HL-60 (cell line): ENCODE data around the gene EDARADD.

Experiments used
- GABPA ChIP-seq: IDR thresholded peaks from 2 replicates; pipeline ENCODE4 v1.6.1; 2012; ENCODE audit warnings: low read depth
- POLR2AphosphoS5 ChIP-seq: IDR thresholded peaks from 2 replicates; pipeline ENCODE4 v1.6.1; 2012; ENCODE audit warnings: low read depth
- SPI1 ChIP-seq: IDR thresholded peaks from 2 replicates; pipeline ENCODE4 v1.6.1; 2012; ENCODE audit warnings: low read depth, mild to moderate bottlenecking, borderline replicate concordance
- TF ChIP-seq, protein P1 (sequence below): IDR thresholded peaks from one replicate; pipeline ENCODE4 v1.5.1; 2011; ENCODE audit warnings: low read length, control low read depth, inconsistent platforms; ENCODE audit not compliant: insufficient read depth
- TF ChIP-seq, protein P2 (sequence below): IDR thresholded peaks from 2 replicates; pipeline ENCODE4 v1.6.1; 2012; ENCODE audit warnings: low read depth; ENCODE audit not compliant: insufficient replicate concordance

DNA sequence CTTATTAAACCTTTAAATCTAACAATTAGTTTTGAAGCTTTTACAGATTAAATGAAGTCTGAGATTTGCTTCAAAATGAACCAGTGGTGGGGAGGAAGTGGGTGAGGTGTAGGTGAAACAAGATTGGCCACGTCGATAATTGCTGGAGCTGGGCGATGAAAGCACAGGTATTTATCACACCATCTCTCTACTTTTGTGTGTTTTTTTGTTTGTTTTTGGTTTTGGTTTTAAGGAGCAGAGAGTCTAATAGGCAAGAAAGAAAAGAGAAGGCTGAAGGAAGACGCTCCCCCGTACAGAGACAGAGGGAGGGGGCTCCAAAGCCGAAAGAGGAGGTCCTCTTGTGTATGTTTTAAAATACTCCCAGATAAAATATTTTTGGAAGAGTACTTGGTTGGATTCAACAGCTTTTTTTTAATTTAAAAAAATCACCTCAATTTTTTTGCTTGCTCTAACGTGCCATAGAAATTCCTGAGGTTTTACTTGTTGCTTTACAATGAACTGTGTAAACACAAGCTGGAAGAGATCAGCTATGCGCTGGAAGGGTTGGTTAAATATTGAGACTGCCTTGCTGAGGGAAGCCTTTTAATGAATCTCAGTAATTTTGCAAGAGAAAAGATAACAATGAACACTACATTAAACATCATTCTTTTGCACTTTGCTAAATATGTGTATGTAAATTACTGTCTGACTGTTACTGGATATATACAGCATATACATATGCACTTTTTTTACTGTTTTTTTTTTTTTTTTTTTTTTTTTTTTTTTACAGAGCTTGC is 123.0 kb downstream of the EDARADD start:
- TF ChIP-seq, protein P1, sequence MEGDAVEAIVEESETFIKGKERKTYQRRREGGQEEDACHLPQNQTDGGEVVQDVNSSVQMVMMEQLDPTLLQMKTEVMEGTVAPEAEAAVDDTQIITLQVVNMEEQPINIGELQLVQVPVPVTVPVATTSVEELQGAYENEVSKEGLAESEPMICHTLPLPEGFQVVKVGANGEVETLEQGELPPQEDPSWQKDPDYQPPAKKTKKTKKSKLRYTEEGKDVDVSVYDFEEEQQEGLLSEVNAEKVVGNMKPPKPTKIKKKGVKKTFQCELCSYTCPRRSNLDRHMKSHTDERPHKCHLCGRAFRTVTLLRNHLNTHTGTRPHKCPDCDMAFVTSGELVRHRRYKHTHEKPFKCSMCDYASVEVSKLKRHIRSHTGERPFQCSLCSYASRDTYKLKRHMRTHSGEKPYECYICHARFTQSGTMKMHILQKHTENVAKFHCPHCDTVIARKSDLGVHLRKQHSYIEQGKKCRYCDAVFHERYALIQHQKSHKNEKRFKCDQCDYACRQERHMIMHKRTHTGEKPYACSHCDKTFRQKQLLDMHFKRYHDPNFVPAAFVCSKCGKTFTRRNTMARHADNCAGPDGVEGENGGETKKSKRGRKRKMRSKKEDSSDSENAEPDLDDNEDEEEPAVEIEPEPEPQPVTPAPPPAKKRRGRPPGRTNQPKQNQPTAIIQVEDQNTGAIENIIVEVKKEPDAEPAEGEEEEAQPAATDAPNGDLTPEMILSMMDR, result no peak
- TF ChIP-seq, protein P2, sequence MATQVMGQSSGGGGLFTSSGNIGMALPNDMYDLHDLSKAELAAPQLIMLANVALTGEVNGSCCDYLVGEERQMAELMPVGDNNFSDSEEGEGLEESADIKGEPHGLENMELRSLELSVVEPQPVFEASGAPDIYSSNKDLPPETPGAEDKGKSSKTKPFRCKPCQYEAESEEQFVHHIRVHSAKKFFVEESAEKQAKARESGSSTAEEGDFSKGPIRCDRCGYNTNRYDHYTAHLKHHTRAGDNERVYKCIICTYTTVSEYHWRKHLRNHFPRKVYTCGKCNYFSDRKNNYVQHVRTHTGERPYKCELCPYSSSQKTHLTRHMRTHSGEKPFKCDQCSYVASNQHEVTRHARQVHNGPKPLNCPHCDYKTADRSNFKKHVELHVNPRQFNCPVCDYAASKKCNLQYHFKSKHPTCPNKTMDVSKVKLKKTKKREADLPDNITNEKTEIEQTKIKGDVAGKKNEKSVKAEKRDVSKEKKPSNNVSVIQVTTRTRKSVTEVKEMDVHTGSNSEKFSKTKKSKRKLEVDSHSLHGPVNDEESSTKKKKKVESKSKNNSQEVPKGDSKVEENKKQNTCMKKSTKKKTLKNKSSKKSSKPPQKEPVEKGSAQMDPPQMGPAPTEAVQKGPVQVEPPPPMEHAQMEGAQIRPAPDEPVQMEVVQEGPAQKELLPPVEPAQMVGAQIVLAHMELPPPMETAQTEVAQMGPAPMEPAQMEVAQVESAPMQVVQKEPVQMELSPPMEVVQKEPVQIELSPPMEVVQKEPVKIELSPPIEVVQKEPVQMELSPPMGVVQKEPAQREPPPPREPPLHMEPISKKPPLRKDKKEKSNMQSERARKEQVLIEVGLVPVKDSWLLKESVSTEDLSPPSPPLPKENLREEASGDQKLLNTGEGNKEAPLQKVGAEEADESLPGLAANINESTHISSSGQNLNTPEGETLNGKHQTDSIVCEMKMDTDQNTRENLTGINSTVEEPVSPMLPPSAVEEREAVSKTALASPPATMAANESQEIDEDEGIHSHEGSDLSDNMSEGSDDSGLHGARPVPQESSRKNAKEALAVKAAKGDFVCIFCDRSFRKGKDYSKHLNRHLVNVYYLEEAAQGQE, result no peak
- TF ChIP-seq POLR2AphosphoS5 (no peak), GABPA (no peak), SPI1 (no peak)
